Smooth muscle cell (in vitro differentiated cells): ENCODE results near the gene FUT1. TPM values are rescaled to one million over a fixed set of nuclear protein-coding genes. Genes with fewer than 3 reads are reported as not detected.

ENCODE experiments used
- DNase-seq: peaks from one replicate; lab custom pipeline; 2025; ENCODE audit not compliant: unreplicated experiment; lab: John Stamatoyannopoulos, UW
- H2AFZ ChIP-seq: fragments of 200-600 bp; sonication (generic); 2 replicates; pipeline ENCODE4 v1.6.0; 2016; ENCODE audit warnings: antibody characterized with exemption, low read depth, mild to moderate bottlenecking
- H3F3A ChIP-seq: fragments of 200-600 bp; sonication (generic); 2 replicates; pipeline ENCODE4 v1.6.0; 2017; ENCODE audit warnings: antibody characterized with exemption, low read depth
- H3K27ac ChIP-seq: fragments of 200-600 bp; sonication (generic); 2 replicates; pipeline ENCODE4 v1.5.1; 2016; ENCODE audit warnings: low read depth, mild to moderate bottlenecking
- H3K27me3 ChIP-seq: fragments of 200-600 bp; sonication (generic); 2 replicates; pipeline ENCODE4 v1.6.1; 2016; ENCODE audit warnings: low read depth, mild to moderate bottlenecking
- H3K36me3 ChIP-seq: fragments of 200-600 bp; sonication (generic); 2 replicates; pipeline ENCODE4 v1.5.1; 2016; ENCODE audit warnings: low read depth
- H3K4me1 ChIP-seq: fragments of 200-600 bp; sonication (generic); 2 replicates; pipeline ENCODE4 v1.5.1; 2016; ENCODE audit warnings: low read depth
- H3K4me2 ChIP-seq: fragments of 200-600 bp; sonication (generic); 2 replicates; pipeline ENCODE4 v1.6.0; 2016; ENCODE audit warnings: mild to moderate bottlenecking
- H3K4me3 ChIP-seq: fragments of 200-600 bp; sonication (generic); 2 replicates; pipeline ENCODE4 v1.5.1; 2016; ENCODE audit warnings: mild to moderate bottlenecking
- H3K79me2 ChIP-seq: fragments of 200-600 bp; sonication (generic); 2 replicates; pipeline ENCODE4 v1.6.0; 2016; ENCODE audit warnings: low read depth, mild to moderate bottlenecking
- H3K9ac ChIP-seq: fragments of 200-600 bp; sonication (generic); 2 replicates; pipeline ENCODE4 v1.6.0; 2016; ENCODE audit warnings: low read depth
- H3K9me3 ChIP-seq: fragments of 200-600 bp; sonication (generic); replicated peaks from 2 replicates; pipeline ENCODE4 v1.5.1; 2016; ENCODE audit warnings: low read depth
- H4K20me1 ChIP-seq: fragments of 200-600 bp; sonication (generic); 2 replicates; pipeline ENCODE4 v1.6.0; 2016; ENCODE audit warnings: low read depth
- WGBS: methylation state at CpG from one replicate; pipeline ENCODE4 v1.1.7; 2016; ENCODE audit warnings: low lambda C conversion rate; 5-methylcytosine and 5-hydroxymethylcytosine counted together
- polyA plus RNA-seq: library from polyadenylated mRNA; unstranded; fragments of >200 nt; fragmentation: Nextera tagmentation; extraction: Ambion mirVana; gene quantifications from 2 replicates; pipeline ENCODE4 v1.2.1, GENCODE V29; 2016
- total RNA-seq: library from RNA; depleted of rRNA; stranded (reverse); fragments of >200 nt; gene quantifications from 2 replicates; pipeline ENCODE4 v1.2.3, GENCODE V29; 2014
- TF ChIP-seq, protein P1 (sequence below): fragments of 200-600 bp; sonication (generic); IDR thresholded peaks from 2 replicates; pipeline ENCODE4 v1.5.1; 2017; ENCODE audit warnings: borderline replicate concordance, mild to moderate bottlenecking, antibody characterized with exemption; ENCODE audit not compliant: insufficient read depth, poor library complexity, severe bottlenecking

FUT1 gene
- total and polyA plus RNA-seq, 2 experiments from 2014 or later, result 0.51 to 0.58 TPM

DNA sequence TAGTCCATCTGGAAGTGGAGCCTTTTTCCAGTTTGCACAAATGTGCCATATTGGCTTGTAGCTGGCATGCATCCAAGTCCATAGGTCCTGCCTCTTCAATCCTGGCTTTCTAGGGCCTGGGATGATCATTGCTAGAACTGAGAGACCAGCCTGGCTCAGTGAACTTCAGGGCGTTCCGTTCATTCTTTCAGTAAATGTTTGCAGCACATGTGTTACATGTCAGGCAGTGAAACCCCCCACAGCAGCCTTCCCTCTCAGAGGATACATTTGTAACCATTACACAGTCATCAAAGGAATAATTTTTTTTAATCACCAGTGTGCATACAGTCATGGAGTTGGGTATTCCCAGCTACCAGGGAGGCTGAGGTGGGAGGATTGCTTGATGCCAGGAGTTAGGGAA is 47.0 kb downstream of the FUT1 start:
- Histone ChIP-seq H3K4me1 (no peaks in the 10 kb centered on the region), H2AFZ (no peak overlapping the region), H3K9ac (no peak overlapping the region), H3K9me3 (no peaks in the 10 kb centered on the region), H3K36me3 (no peaks in the 10 kb centered on the region), H3K4me2 (no peak overlapping the region), H4K20me1 (no peaks in the 10 kb centered on the region), H3F3A (no peaks in the 10 kb centered on the region), H3K27me3 (no peaks in the 10 kb centered on the region), H3K27ac (no peak overlapping the region), H3K79me2 (no peaks in the 10 kb centered on the region), H3K4me3 (no peak overlapping the region)
- TF ChIP-seq, protein P1, sequence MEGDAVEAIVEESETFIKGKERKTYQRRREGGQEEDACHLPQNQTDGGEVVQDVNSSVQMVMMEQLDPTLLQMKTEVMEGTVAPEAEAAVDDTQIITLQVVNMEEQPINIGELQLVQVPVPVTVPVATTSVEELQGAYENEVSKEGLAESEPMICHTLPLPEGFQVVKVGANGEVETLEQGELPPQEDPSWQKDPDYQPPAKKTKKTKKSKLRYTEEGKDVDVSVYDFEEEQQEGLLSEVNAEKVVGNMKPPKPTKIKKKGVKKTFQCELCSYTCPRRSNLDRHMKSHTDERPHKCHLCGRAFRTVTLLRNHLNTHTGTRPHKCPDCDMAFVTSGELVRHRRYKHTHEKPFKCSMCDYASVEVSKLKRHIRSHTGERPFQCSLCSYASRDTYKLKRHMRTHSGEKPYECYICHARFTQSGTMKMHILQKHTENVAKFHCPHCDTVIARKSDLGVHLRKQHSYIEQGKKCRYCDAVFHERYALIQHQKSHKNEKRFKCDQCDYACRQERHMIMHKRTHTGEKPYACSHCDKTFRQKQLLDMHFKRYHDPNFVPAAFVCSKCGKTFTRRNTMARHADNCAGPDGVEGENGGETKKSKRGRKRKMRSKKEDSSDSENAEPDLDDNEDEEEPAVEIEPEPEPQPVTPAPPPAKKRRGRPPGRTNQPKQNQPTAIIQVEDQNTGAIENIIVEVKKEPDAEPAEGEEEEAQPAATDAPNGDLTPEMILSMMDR, result no peak
- no peak for DNase-seq
- WGBS, result 79% methylated on average over 2 of the region's 2 CpGs

DNA sequence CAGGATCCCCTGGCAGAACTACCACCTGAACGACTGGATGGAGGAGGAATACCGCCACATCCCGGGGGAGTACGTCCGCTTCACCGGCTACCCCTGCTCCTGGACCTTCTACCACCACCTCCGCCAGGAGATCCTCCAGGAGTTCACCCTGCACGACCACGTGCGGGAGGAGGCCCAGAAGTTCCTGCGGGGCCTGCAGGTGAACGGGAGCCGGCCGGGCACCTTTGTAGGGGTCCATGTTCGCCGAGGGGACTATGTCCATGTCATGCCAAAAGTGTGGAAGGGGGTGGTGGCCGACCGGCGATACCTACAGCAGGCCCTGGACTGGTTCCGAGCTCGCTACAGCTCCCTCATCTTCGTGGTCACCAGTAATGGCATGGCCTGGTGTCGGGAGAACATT is 49.1 kb downstream of the FUT1 start:
- TF ChIP-seq, protein P1, result no peak
- Histone ChIP-seq H3F3A (no peaks in the 10 kb centered on the region), H3K4me2 (no peak overlapping the region), H2AFZ (no peak overlapping the region), H3K36me3 (no peaks in the 10 kb centered on the region), H3K9ac (no peak overlapping the region), H3K4me1 (no peaks in the 10 kb centered on the region), H3K79me2 (no peaks in the 10 kb centered on the region), H3K27ac (no peak overlapping the region), H3K27me3 (no peaks in the 10 kb centered on the region), H3K9me3 (no peaks in the 10 kb centered on the region), H3K4me3 (no peak overlapping the region), H4K20me1 (no peaks in the 10 kb centered on the region)
- WGBS, result 95% methylated on average over 23 of the region's 23 CpGs
- no peak for DNase-seq

DNA sequence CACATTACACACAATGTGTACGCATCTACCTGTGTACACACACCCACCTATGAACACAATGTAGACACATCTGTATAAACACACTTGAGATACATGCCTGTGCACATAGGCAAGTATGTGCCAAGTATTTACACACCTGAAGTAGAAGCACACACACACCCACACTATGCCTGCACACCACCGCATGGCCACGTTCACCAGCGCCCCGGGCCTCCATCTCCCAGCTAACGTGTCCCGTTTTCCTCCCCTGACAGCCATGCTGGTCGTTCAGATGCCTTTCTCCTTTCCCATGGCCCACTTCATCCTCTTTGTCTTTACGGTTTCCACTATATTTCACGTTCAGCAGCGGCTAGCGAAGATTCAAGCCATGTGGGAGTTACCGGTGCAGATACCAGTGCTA is 49.7 kb downstream of the FUT1 start:
- no peaks in the 10 kb centered on the region for H3K79me2 ChIP-seq
- H3K9me3 ChIP-seq, result no peaks in the 10 kb centered on the region
- H3K4me1 ChIP-seq, result no peaks in the 10 kb centered on the region
- no peak overlapping the region for H3K4me3 ChIP-seq
- DNase-seq, result no peak
- no peak overlapping the region for H3K4me2 ChIP-seq
- H2AFZ ChIP-seq, result no peak overlapping the region
- H3K9ac ChIP-seq, result no peak overlapping the region
- no peak overlapping the region for H3K27ac ChIP-seq
- TF ChIP-seq, protein P1, result no peak
- H3F3A ChIP-seq, result no peaks in the 10 kb centered on the region
- H3K36me3 ChIP-seq, result no peaks in the 10 kb centered on the region
- no peaks in the 10 kb centered on the region for H4K20me1 ChIP-seq
- 95% methylated on average over 13 of the region's 13 CpGs for WGBS
- H3K27me3 ChIP-seq, result no peaks in the 10 kb centered on the region

DNA sequence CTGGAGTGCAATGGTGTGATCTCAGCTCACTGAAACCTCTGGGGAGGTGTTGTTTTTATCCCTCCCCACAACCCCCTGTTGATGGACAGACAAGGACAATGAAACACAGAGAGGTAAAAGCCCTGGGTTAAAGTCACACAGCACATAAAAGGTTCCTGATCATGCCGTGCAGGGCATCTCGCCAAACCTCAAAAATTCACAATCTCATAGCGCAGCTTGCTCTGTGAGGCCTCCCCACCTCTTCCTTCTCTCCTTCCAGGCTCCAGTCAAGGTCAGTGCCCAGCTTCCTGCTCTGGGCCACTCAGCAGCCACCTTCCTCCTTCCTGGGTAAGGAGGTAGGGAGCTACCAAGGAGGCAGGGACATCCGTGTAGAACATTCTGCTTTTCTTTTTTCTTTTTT is 54.4 kb downstream of the FUT1 start:
- no peak overlapping the region for H3K9ac ChIP-seq
- no peak overlapping the region for H3K4me2 ChIP-seq
- H3K36me3 ChIP-seq, result no peaks in the 10 kb centered on the region
- no peaks in the 10 kb centered on the region for H3K9me3 ChIP-seq
- H4K20me1 ChIP-seq, result peaks cover 7% of the 10 kb centered on the region
- DNase-seq, result no peak
- H3K27ac ChIP-seq, result no peak overlapping the region
- TF ChIP-seq, protein P1, result no peak
- H2AFZ ChIP-seq, result no peak overlapping the region
- H3K4me1 ChIP-seq, result peaks cover 10% of the 10 kb centered on the region
- H3K27me3 ChIP-seq, result peaks cover 22% of the 10 kb centered on the region
- H3K4me3 ChIP-seq, result no peak overlapping the region
- no peaks in the 10 kb centered on the region for H3K79me2 ChIP-seq
- WGBS, result 82% methylated on average over 4 of the region's 4 CpGs
- H3F3A ChIP-seq, result no peaks in the 10 kb centered on the region
